ENCODE data around the gene TAF1B. TPM values are rescaled to one million over a fixed set of nuclear protein-coding genes. Genes with fewer than 3 reads are reported as not detected.

TAF1B gene
- total RNA-seq, 2 experiments from 2014 or later = 22.3 to 22.4 TPM

- DNase-seq = no peak
- no peak overlapping the region for H3K4me3 Mint-ChIP-seq
- no peaks in the 10 kb centered on the region for H3K4me1 Mint-ChIP-seq (ENCODE audit: low read depth)
- intact Hi-C loops (cut with micrococcal nuclease) = no loop called here
- H3K27me3 Mint-ChIP-seq = no peaks in the 10 kb centered on the region
- no peak overlapping the region for H3K27ac Mint-ChIP-seq
- ChIA-PET POLR2A (interaction anchor here (0.6 to 1.4 kb wide), 2 partner anchors 37 to 38 kb away, joined by 3 read pairs; no protein-coding TSS in a partner anchor), CTCF (no interaction called here)
- TF ChIP-seq, protein P1, sequence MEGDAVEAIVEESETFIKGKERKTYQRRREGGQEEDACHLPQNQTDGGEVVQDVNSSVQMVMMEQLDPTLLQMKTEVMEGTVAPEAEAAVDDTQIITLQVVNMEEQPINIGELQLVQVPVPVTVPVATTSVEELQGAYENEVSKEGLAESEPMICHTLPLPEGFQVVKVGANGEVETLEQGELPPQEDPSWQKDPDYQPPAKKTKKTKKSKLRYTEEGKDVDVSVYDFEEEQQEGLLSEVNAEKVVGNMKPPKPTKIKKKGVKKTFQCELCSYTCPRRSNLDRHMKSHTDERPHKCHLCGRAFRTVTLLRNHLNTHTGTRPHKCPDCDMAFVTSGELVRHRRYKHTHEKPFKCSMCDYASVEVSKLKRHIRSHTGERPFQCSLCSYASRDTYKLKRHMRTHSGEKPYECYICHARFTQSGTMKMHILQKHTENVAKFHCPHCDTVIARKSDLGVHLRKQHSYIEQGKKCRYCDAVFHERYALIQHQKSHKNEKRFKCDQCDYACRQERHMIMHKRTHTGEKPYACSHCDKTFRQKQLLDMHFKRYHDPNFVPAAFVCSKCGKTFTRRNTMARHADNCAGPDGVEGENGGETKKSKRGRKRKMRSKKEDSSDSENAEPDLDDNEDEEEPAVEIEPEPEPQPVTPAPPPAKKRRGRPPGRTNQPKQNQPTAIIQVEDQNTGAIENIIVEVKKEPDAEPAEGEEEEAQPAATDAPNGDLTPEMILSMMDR (IDR thresholded peaks at IDR 0.05) = no peak
- no peaks in the 10 kb centered on the region for H3K9me3 Mint-ChIP-seq
- H3K36me3 Mint-ChIP-seq (ENCODE audit: low read depth) = no peaks in the 10 kb centered on the region
- no peak for ATAC-seq
These were observed 35.5 kb upstream of the TAF1B start for GRCh38 chr2:9807555-9808305.

DNA sequence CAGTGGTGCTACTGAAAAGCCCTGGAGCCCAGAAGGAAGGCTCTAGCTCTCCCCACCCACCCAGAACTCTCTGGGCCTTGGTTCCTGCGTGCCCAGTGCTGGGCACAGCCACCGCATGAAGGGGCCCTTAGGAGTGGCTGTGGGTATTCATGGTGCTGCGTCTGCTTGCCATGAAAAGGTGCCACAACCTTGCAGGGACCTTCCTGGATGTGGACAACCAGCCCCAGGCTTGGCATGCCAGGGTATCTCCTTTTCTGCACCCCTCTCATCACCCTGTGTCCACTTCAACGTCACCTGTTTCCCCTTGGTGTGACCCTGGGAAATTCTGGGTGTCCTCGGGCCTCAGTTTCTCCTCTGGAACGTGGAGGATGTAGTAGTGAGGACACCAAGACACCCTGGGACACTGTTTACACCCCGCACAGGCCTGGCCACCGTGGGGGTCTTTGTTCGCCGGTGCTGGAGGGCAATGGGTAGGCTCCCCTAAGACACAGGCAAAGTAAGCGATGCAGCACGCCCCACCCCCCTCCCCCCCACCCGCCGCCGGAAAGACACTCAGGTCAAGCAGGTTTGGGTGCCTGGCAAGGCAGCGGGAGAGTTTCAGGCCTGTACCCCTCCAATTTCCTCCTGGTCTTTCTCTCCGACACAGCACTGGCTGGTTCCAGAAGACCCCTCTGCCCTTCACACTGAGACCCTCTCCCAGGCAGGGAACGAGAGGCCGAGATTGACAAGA lies 34.8 kb upstream of the TAF1B start:
- ATAC-seq = no peak
- DNase-seq = no peak
- H3K36me3 Mint-ChIP-seq (ENCODE audit: low read depth) = no peaks in the 10 kb centered on the region
- H3K27me3 Mint-ChIP-seq = peaks cover 2% of the 10 kb centered on the region
- H3K9me3 Mint-ChIP-seq = no peaks in the 10 kb centered on the region
- POLR2A ChIA-PET = no interaction called here
- no peak overlapping the region for H3K27ac Mint-ChIP-seq
- H3K4me3 Mint-ChIP-seq = no peak overlapping the region
- intact Hi-C loops (cut with micrococcal nuclease) = no loop called here
- no peaks in the 10 kb centered on the region for H3K4me1 Mint-ChIP-seq (ENCODE audit: low read depth)
- CTCF ChIA-PET = no interaction called here
- TF ChIP-seq, protein P1 (IDR thresholded peaks at IDR 0.05) = no peak

- ChIA-PET POLR2A (no interaction called here), CTCF (interaction anchor here (7.5 kb wide), 1 partner anchor 8 kb away, joined by 63 read pairs; no protein-coding TSS in a partner anchor)
- DNase-seq (no peak), ATAC-seq (no peak)
- Mint-ChIP-seq H3K36me3 (ENCODE audit: low read depth) (no peaks in the 10 kb centered on the region), H3K27ac (no peak overlapping the region), H3K9me3 (no peaks in the 10 kb centered on the region), H3K4me1 (ENCODE audit: low read depth) (peaks cover 3% of the 10 kb centered on the region), H3K27me3 (peaks cover 4% of the 10 kb centered on the region), H3K4me3 (no peak overlapping the region)
- TF ChIP-seq, protein P1 (IDR thresholded peaks at IDR 0.05) = no peak
- intact Hi-C loops (cut with micrococcal nuclease) = no loop called here
These were observed 34.3 kb upstream of the TAF1B start for GRCh38 chr2:9809064-9809356.

GRCh38 chr2:9809448-9810088 lies 33.7 kb upstream of the TAF1B start:
- ATAC-seq (no peak), DNase-seq (no peak)
- TF ChIP-seq, protein P1 (IDR thresholded peaks at IDR 0.05) = no peak
- H3K9me3 Mint-ChIP-seq = no peaks in the 10 kb centered on the region
- ChIA-PET POLR2A (interaction anchor here (0.6 kb wide), 1 partner anchor 77 kb away, joined by 3 read pairs; no protein-coding TSS in a partner anchor), CTCF (interaction anchor here (7.5 kb wide), 1 partner anchor 9 kb away, joined by 63 read pairs; no protein-coding TSS in a partner anchor)
- H3K27me3 Mint-ChIP-seq = peaks cover 4% of the 10 kb centered on the region
- no peaks in the 10 kb centered on the region for H3K36me3 Mint-ChIP-seq (ENCODE audit: low read depth)
- H3K4me1 Mint-ChIP-seq (ENCODE audit: low read depth) = peaks cover 3% of the 10 kb centered on the region
- intact Hi-C loops (cut with micrococcal nuclease) = no loop called here
- H3K4me3 Mint-ChIP-seq = no peak overlapping the region
- no peak overlapping the region for H3K27ac Mint-ChIP-seq

Measured in activated CD8-positive, alpha-beta T cell treated with anti-CD3 and anti-CD28 coated beads for 36 hours (primary cell).